K562 (cell line): ENCODE data around the gene HMGB3. TPM values are rescaled to one million over a fixed set of nuclear protein-coding genes. Genes with fewer than 3 reads are reported as not detected.

Experiments used
- ATF7 ChIP-seq: fragments of 450-650 bp; IDR thresholded peaks from 2 replicates; pipeline ENCODE4 v1.7.1; 2014; ENCODE audit warnings: mild to moderate bottlenecking, moderate library complexity
- CCNT2 ChIP-seq: IDR thresholded peaks from 2 replicates; pipeline ENCODE4 v1.6.1; 2011; ENCODE audit warnings: borderline replicate concordance, low read depth, mild to moderate bottlenecking, moderate library complexity, mixed read lengths, low read length; ENCODE audit not compliant: insufficient read length; ENCODE audit errors: extremely low read depth
- CTBP1 ChIP-seq: fragments of 450-650 bp; IDR thresholded peaks from 2 replicates; pipeline ENCODE4 v1.6.1; 2016; ENCODE audit warnings: borderline replicate concordance
- MAFK ChIP-seq: IDR thresholded peaks from 2 replicates; pipeline ENCODE4 v1.6.1; 2011; ENCODE audit warnings: low read length, improper control_type of control experiment
- NBN ChIP-seq: fragments of 450-650 bp; IDR thresholded peaks from 2 replicates; pipeline ENCODE4 v1.6.1; 2016; ENCODE audit warnings: low read depth, mild to moderate bottlenecking
- PHF8 ChIP-seq: fragments of 200-600 bp; sonication (generic); IDR thresholded peaks from 2 replicates; pipeline ENCODE4 v1.6.1; 2012; ENCODE audit warnings: mixed run types, mild to moderate bottlenecking, inconsistent platforms, low read length, moderate library complexity, borderline replicate concordance
- POLR2G ChIP-seq: fragments of 200-400 bp; formaldehyde crosslinking; IDR thresholded peaks from 2 replicates; pipeline ENCODE4 v1.6.1; 2017; ENCODE audit warnings: low read depth, mild to moderate bottlenecking, antibody characterized with exemption, low read length, moderate library complexity
- RBBP5 ChIP-seq: fragments of 200-600 bp; sonication (generic); IDR thresholded peaks from 2 replicates; pipeline ENCODE4 v1.6.1; 2012; ENCODE audit warnings: borderline replicate concordance, mild to moderate bottlenecking, low read length, control low read depth, inconsistent platforms; ENCODE audit not compliant: insufficient read depth, poor library complexity, severe bottlenecking
- TEAD1 ChIP-seq, 2 experiments: fragments of 450-650 bp in 1 of 2; sonication (generic) in 1 of 2; formaldehyde crosslinking; IDR thresholded peaks; 2 replicates each; pipeline versions ENCODE4 v1.4.0 to v1.8.0; 2020 to 2022; ENCODE audit warnings: mild to moderate bottlenecking in 2 of 2, missing genetic modification reagents in 1 of 2
- YY1 ChIP-seq, 3 experiments: IDR thresholded peaks; 2 replicates each; pipeline ENCODE4 v1.6.1; 2011; ENCODE audit warnings: low read length in 2 of 3, mild to moderate bottlenecking in 2 of 3, moderate library complexity in 2 of 3, borderline replicate concordance in 1 of 3, control low read depth in 1 of 3, low read depth in 1 of 3; ENCODE audit not compliant: insufficient read depth in 3 of 3, insufficient replicate concordance in 2 of 3, control insufficient read depth in 1 of 3, insufficient read length in 1 of 3; ENCODE audit errors: extremely low read depth in 1 of 3
- ZBTB7A ChIP-seq: IDR thresholded peaks from 2 replicates; pipeline ENCODE4 v1.6.1; 2011; ENCODE audit warnings: low read depth, mild to moderate bottlenecking, low read length, moderate library complexity, borderline replicate concordance; ENCODE audit not compliant: control insufficient read depth
- ZFX ChIP-seq: sonication (generic); formaldehyde crosslinking; IDR thresholded peaks from 2 replicates; pipeline ENCODE4 v1.8.0; 2022; ENCODE audit warnings: mild to moderate bottlenecking, missing genetic modification reagents, moderate library complexity
- polyA plus RNA-seq, 8 experiments: library from polyadenylated mRNA; depleted of rRNA in 4 of 8; stranded (reverse) in 5 of 8; unstranded in 3 of 8; fragments of >200 nt; fragmentation: Nextera tagmentation in 2 of 8; fragmentation: Illumina TruSeq in 1 of 8; extraction: Ambion mirVana in 2 of 8; extraction: Trizol in 1 of 8; gene quantifications; 2 replicates each; pipeline versions ENCODE4 v1.2.1 to v1.2.3, GENCODE V29; 2011 to 2014; ENCODE audit warnings: inconsistent platforms in 1 of 8, missing spikeins in 1 of 8
- total RNA-seq, 7 experiments: library from RNA; depleted of rRNA in 6 of 7; stranded (reverse); fragments of >200 nt in 6 of 7; fragmentation: Illumina TruSeq in 2 of 7; extraction: Trizol in 2 of 7; gene quantifications; 2 replicates each; pipeline versions ENCODE4 v1.2.1 to v1.2.3, GENCODE V29; 2011 to 2021; ENCODE audit warnings: low replicate concordance in 1 of 7
- TF ChIP-seq, protein P1 (sequence below): fragments of 250-450 bp; sonication (Bioruptor Pico); IDR thresholded peaks from 2 replicates; pipeline ENCODE4 v1.5.0; 2021
- TF ChIP-seq, protein P2 (sequence below): fragments of 450-650 bp; IDR thresholded peaks from one replicate; pipeline ENCODE4 v1.6.1; 2018; ENCODE audit warnings: mild to moderate bottlenecking, moderate library complexity; ENCODE audit not compliant: partially characterized antibody

HMGB3 gene
- total and polyA plus RNA-seq, 9 of the 15 experiments (the other 6 are each of a cell fraction or from before 2014, with no cell fraction given): 36.7 to 168 (median 117) TPM

DNA sequence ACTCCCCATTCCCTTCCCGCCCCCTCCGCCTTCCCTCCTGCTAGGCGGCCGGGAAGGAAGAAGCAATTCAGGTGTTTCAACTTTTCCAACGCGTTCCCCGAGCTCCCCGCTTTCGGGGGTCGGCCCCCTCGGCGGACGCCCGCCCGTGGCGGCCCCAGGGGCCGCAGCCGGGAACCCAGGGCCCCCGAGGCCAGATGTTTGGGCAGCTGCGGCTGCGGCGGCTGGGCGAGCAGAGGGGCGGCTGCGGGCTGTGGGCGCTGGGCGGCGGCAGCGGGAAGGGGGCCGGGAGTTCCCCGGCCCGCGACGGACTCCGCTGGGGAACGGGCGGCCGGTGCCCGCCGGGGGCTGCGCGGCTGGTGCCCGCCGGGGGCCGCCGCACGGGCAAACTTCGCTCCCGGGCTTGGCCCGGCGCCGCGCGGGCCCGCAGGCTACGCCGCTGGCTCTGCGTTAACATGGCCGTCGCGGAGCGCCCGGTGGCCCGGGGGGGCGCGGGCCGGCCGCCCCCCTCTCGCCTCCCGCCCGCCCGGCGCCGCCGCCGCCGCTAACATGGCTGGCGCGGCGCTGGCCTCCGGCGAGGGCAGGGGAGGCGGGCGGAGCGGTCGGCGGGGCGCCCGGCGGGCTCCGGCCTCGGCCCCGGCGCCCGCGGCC, 510 bp downstream of the HMGB3 start (continued):
- TF ChIP-seq ZBTB7A: peak; percentile 50; the same call in 1 of the 2 replicates
- TF ChIP-seq, protein P1, sequence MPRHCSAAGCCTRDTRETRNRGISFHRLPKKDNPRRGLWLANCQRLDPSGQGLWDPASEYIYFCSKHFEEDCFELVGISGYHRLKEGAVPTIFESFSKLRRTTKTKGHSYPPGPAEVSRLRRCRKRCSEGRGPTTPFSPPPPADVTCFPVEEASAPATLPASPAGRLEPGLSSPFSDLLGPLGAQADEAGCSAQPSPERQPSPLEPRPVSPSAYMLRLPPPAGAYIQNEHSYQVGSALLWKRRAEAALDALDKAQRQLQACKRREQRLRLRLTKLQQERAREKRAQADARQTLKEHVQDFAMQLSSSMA (CRISPR knock-in tag): no peak
- peak; percentile 41 for TF ChIP-seq CCNT2
- TF ChIP-seq POLR2G: peak; percentile 70
- TF ChIP-seq NBN: no peak
- TF ChIP-seq CTBP1: peak; percentile 9; the same call in 1 of the 2 replicates
- TF ChIP-seq YY1 (IDR thresholded peaks at IDR 0.05; ENCODE audit: borderline replicate concordance in 1 of 3, control insufficient read depth in 1 of 3, extremely low read depth in 1 of 3, insufficient read depth in 3 of 3, insufficient read length in 1 of 3, insufficient replicate concordance in 2 of 3, low read depth in 1 of 3, low read length in 2 of 3): peak in 1 of 3 experiments; percentile 50
- no peak for TF ChIP-seq MAFK
- TF ChIP-seq, protein P2, sequence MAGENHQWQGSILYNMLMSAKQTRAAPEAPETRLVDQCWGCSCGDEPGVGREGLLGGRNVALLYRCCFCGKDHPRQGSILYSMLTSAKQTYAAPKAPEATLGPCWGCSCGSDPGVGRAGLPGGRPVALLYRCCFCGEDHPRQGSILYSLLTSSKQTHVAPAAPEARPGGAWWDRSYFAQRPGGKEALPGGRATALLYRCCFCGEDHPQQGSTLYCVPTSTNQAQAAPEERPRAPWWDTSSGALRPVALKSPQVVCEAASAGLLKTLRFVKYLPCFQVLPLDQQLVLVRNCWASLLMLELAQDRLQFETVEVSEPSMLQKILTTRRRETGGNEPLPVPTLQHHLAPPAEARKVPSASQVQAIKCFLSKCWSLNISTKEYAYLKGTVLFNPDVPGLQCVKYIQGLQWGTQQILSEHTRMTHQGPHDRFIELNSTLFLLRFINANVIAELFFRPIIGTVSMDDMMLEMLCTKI: no peak
- peak; percentile 21; the same call in 1 of the 2 replicates for TF ChIP-seq PHF8
- no peak for TF ChIP-seq TEAD1 (CRISPR knock-in tag; IDR thresholded peaks at IDR 0.05)
- no peak for TF ChIP-seq ATF7
- peak; percentile 42 for TF ChIP-seq ZFX (CRISPR knock-in tag)
- peak; percentile 47 for TF ChIP-seq RBBP5
- TF ChIP-seq, all 486 proteins: peak for 10
